HEK293 (cell line): ENCODE data around the gene C1QTNF2.

ENCODE experiments used
- GFI1B ChIP-seq: fragments of 450-650 bp; formaldehyde crosslinking; IDR thresholded peaks from 2 replicates; pipeline ENCODE4 v1.5.1; 2016; ENCODE audit warnings: missing biosample characterization, missing genetic modification characterization
- GLI2 ChIP-seq: fragments of 450-650 bp; formaldehyde crosslinking; IDR thresholded peaks from 2 replicates; pipeline ENCODE4; 2017; ENCODE audit warnings: missing biosample characterization, missing genetic modification characterization, low read depth, borderline replicate concordance
- GLI4 ChIP-seq: fragments of 450-650 bp; formaldehyde crosslinking; IDR thresholded peaks from 2 replicates; pipeline ENCODE4 v1.5.1; 2016; ENCODE audit warnings: missing biosample characterization, missing genetic modification characterization
- HOXA7 ChIP-seq: sonication (generic); formaldehyde crosslinking; IDR thresholded peaks from 2 replicates; pipeline ENCODE4 v1.8.1; 2022; ENCODE audit warnings: missing genetic modification reagents, borderline replicate concordance
- IKZF3 ChIP-seq: fragments of 450-650 bp; IDR thresholded peaks from 2 replicates; pipeline ENCODE4 v1.5.0; 2018; ENCODE audit warnings: missing biosample characterization, mild to moderate bottlenecking, missing genetic modification characterization, moderate library complexity
- KLF9 ChIP-seq: fragments of 450-650 bp; formaldehyde crosslinking; IDR thresholded peaks from 2 replicates; pipeline ENCODE4 v1.5.1; 2016; ENCODE audit warnings: missing biosample characterization, missing genetic modification characterization, low read depth
- MYNN ChIP-seq: fragments of 450-650 bp; formaldehyde crosslinking; IDR thresholded peaks from 2 replicates; pipeline ENCODE4 v1.5.1; 2016; ENCODE audit warnings: missing biosample characterization, missing genetic modification characterization, borderline replicate concordance
- MZF1 ChIP-seq: fragments of 450-650 bp; formaldehyde crosslinking; IDR thresholded peaks from 2 replicates; pipeline ENCODE4 v1.5.1; 2017; ENCODE audit warnings: missing biosample characterization, missing genetic modification characterization, borderline replicate concordance
- PRDM10 ChIP-seq: fragments of 450-650 bp; formaldehyde crosslinking; IDR thresholded peaks from 2 replicates; pipeline ENCODE4 v1.5.1; 2016; ENCODE audit warnings: missing biosample characterization, missing genetic modification characterization
- YY1 ChIP-seq: fragments of 450-650 bp; formaldehyde crosslinking; IDR thresholded peaks from 2 replicates; pipeline ENCODE4 v1.5.1; 2018; ENCODE audit warnings: missing biosample characterization, missing genetic modification characterization
- ZBTB20 ChIP-seq: fragments of 450-650 bp; formaldehyde crosslinking; IDR thresholded peaks from 2 replicates; pipeline ENCODE4 v1.5.1; 2016; ENCODE audit warnings: missing biosample characterization, missing genetic modification characterization
- ZEB2 ChIP-seq: fragments of 450-650 bp; formaldehyde crosslinking; IDR thresholded peaks from 2 replicates; pipeline ENCODE4 v1.5.1; 2016; ENCODE audit warnings: missing biosample characterization, missing genetic modification characterization
- ZFP37 ChIP-seq: fragments of 450-650 bp; formaldehyde crosslinking; IDR thresholded peaks from 2 replicates; pipeline ENCODE4 v1.5.1; 2016; ENCODE audit warnings: missing biosample characterization, missing genetic modification characterization
- ZNF18 ChIP-seq: fragments of 450-650 bp; formaldehyde crosslinking; IDR thresholded peaks from 2 replicates; pipeline ENCODE4 v1.5.1; 2016; ENCODE audit warnings: missing biosample characterization, missing genetic modification characterization
- ZNF335 ChIP-seq: fragments of 450-650 bp; formaldehyde crosslinking; conservative IDR thresholded peaks from 2 replicates; pipeline ENCODE4 v1.5.1; 2016; ENCODE audit warnings: missing biosample characterization, missing genetic modification characterization
- ZNF354C ChIP-seq: fragments of 450-650 bp; formaldehyde crosslinking; IDR thresholded peaks from 2 replicates; pipeline ENCODE4 v1.5.1; 2016; ENCODE audit warnings: missing biosample characterization, missing genetic modification characterization, low read depth, borderline replicate concordance
- ZNF513 ChIP-seq: fragments of 450-650 bp; IDR thresholded peaks from 2 replicates; pipeline ENCODE4 v1.5.1; 2018; ENCODE audit warnings: missing biosample characterization, missing genetic modification characterization
- ZNF514 ChIP-seq: fragments of 450-650 bp; formaldehyde crosslinking; IDR thresholded peaks from 2 replicates; pipeline ENCODE4 v1.5.1; 2016; ENCODE audit warnings: missing biosample characterization, missing genetic modification characterization
- ZNF518A ChIP-seq: fragments of 450-650 bp; formaldehyde crosslinking; conservative IDR thresholded peaks from 2 replicates; pipeline ENCODE4 v1.5.1; 2016; ENCODE audit warnings: low read depth, missing biosample characterization, missing genetic modification characterization
- ZNF548 ChIP-seq: fragments of 450-650 bp; formaldehyde crosslinking; IDR thresholded peaks from 2 replicates; pipeline ENCODE4 v1.5.1; 2016; ENCODE audit warnings: missing biosample characterization, missing genetic modification characterization
- ZNF555 ChIP-seq: fragments of 450-650 bp; formaldehyde crosslinking; conservative IDR thresholded peaks from 2 replicates; pipeline ENCODE4 v1.5.1; 2017; ENCODE audit warnings: missing biosample characterization, mild to moderate bottlenecking, missing genetic modification characterization, inconsistent platforms
- ZNF600 ChIP-seq: fragments of 450-650 bp; formaldehyde crosslinking; IDR thresholded peaks from 2 replicates; pipeline ENCODE4 v1.5.1; 2016; ENCODE audit warnings: missing biosample characterization, missing genetic modification characterization
- ZNF621 ChIP-seq: fragments of 450-650 bp; formaldehyde crosslinking; IDR thresholded peaks from 2 replicates; pipeline ENCODE4 v1.5.1; 2017; ENCODE audit warnings: missing biosample characterization, missing genetic modification characterization
- ZNF626 ChIP-seq: fragments of 450-650 bp; sonication (Bioruptor Pico); formaldehyde crosslinking; IDR thresholded peaks from 2 replicates; pipeline ENCODE4 v1.5.1; 2018; ENCODE audit warnings: missing biosample characterization, missing genetic modification characterization, inconsistent platforms
- ZNF660 ChIP-seq: fragments of 450-650 bp; IDR thresholded peaks from 2 replicates; pipeline ENCODE4 v1.5.1; 2018; ENCODE audit warnings: missing biosample characterization, mild to moderate bottlenecking, missing genetic modification characterization
- ZNF792 ChIP-seq: fragments of 450-650 bp; formaldehyde crosslinking; IDR thresholded peaks from 2 replicates; pipeline ENCODE4 v1.5.1; 2016; ENCODE audit warnings: missing biosample characterization, missing genetic modification characterization
- ZNF830 ChIP-seq: fragments of 450-650 bp; IDR thresholded peaks from 2 replicates; pipeline ENCODE4 v1.5.0; 2018; ENCODE audit warnings: missing biosample characterization, missing genetic modification characterization, low read depth, mild to moderate bottlenecking, moderate library complexity
- TF ChIP-seq, protein P1 (sequence below): fragments of 450-650 bp; formaldehyde crosslinking; IDR thresholded peaks from 2 replicates; pipeline ENCODE4 v1.5.1; 2016; ENCODE audit warnings: missing biosample characterization, missing genetic modification characterization

The C1QTNF2 gene

DNA sequence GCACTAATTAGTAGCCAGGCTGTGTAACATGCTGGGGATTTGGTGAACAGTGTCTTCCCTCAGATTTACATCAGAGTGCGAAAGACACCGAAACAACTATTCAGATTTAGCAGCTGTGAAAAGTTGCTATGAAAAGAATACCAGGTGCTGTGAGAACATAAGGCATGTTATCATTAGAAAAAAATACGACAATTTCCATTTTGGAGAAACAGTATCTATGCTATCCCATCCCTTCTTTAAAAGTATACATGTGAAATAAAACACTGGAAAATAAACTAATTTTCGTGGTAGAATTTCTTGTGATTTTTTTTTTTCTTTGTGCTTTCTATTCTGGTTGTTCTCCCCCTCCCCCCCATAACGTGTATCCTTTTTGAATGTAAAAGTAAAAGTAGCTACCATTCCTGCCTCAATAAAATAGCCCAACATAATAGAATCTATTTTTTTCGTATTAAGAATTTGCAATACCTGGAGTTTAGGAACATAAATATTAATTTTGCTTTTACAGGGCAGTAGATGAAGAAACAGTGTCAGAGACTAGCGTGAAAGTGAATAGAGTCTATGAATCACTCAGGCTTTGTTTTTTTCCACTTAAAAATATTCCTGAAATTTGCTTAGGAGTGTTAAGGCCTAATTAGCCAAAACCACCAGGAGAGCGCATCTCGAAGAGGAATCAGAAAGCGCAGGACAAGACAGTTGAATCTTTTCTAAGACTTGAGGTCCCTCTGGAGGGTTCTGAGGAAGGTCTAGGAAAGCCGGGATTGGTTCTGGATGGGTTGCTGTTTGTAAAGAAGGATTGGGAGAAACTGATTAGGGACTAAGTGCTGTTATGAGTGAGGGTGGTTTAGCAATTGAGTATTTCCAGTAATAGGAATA, 49.3 kb upstream of the C1QTNF2 start (continued):
- no peak for TF ChIP-seq ZNF555
- TF ChIP-seq ZNF600: peak; percentile 76
- no peak for TF ChIP-seq YY1 (tag by site-specific recombination)
- TF ChIP-seq, protein P1, sequence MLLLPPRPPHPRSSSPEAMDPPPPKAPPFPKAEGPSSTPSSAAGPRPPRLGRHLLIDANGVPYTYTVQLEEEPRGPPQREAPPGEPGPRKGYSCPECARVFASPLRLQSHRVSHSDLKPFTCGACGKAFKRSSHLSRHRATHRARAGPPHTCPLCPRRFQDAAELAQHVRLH (tag by site-specific recombination): no peak
- no peak for TF ChIP-seq PRDM10 (tag by site-specific recombination)
- TF ChIP-seq ZNF335 (tag by site-specific recombination): peak; percentile 15
- TF ChIP-seq MYNN (tag by site-specific recombination): no peak
- TF ChIP-seq GFI1B (tag by site-specific recombination): no peak
- TF ChIP-seq ZBTB20 (tag by site-specific recombination): no peak
- no peak for TF ChIP-seq ZFP37
- TF ChIP-seq ZNF354C (tag by site-specific recombination): no peak
- no peak for TF ChIP-seq ZNF660
- TF ChIP-seq ZEB2 (tag by site-specific recombination): peak; percentile 1; the same call in 1 of the 2 replicates
- no peak for TF ChIP-seq GLI4
- peak; percentile 93; the same call in 1 of the 2 replicates for TF ChIP-seq MZF1 (tag by site-specific recombination)
- no peak for TF ChIP-seq ZNF514 (tag by site-specific recombination)
- TF ChIP-seq GLI2: no peak
- no peak for TF ChIP-seq ZNF621
- no peak for TF ChIP-seq ZNF513 (tag by site-specific recombination)
- TF ChIP-seq ZNF518A (tag by site-specific recombination): no peak
- no peak for TF ChIP-seq ZNF792 (tag by site-specific recombination)
- no peak for TF ChIP-seq ZNF626 (tag by site-specific recombination)
- TF ChIP-seq IKZF3: peak; percentile 51; the same call in 1 of the 2 replicates
- no peak for TF ChIP-seq ZNF548 (tag by site-specific recombination)
- TF ChIP-seq KLF9: no peak
- TF ChIP-seq ZNF830 (tag by site-specific recombination): no peak
- TF ChIP-seq HOXA7 (CRISPR knock-in tag): no peak
- no peak for TF ChIP-seq ZNF18 (tag by site-specific recombination)
